Skeletal muscle tissue (tissue), 4 donors: Measurements from ENCODE around the gene PRAC1. TPM values are rescaled to one million over a fixed set of nuclear protein-coding genes. Genes with fewer than 3 reads are reported as not detected.
A peak's percentile ranks its signal among the peaks of the same experiment; 100 is the strongest.

Experiments used
- H3K27ac ChIP-seq: one replicate; pipeline ENCODE4 v1.7.0; 2013; ENCODE audit warnings: mild to moderate bottlenecking, low read depth, low read length, inconsistent platforms
- H3K27me3 ChIP-seq, 3 donors: one replicate each; pipeline ENCODE4 v1.7.0; 2013; ENCODE audit warnings: low read length in 3 of 3; ENCODE audit not compliant: control insufficient read depth in 3 of 3, insufficient read depth in 3 of 3
- H3K36me3 ChIP-seq, 3 donors: one replicate each; pipeline ENCODE4 v1.7.0; 2013; ENCODE audit warnings: low read length in 3 of 3; ENCODE audit not compliant: control insufficient read depth in 3 of 3, insufficient read depth in 3 of 3
- H3K4me1 ChIP-seq, 3 donors: one replicate each; pipeline ENCODE4 v1.7.0; 2013; ENCODE audit warnings: low read length in 3 of 3, mild to moderate bottlenecking in 3 of 3; ENCODE audit not compliant: control insufficient read depth in 3 of 3, insufficient read depth in 3 of 3
- H3K4me3 ChIP-seq, 3 donors: one replicate each; pipeline ENCODE4 v1.7.0; 2013; ENCODE audit warnings: low read length in 3 of 3
- H3K9ac ChIP-seq, 3 donors: one replicate each; pipeline ENCODE4 v1.7.0; 2013; ENCODE audit warnings: low read length in 3 of 3, mild to moderate bottlenecking in 3 of 3, moderate library complexity in 2 of 3, low read depth in 1 of 3
- H3K9me3 ChIP-seq, 3 donors: one replicate each; pipeline ENCODE4 v1.7.0; 2013; ENCODE audit warnings: low read length in 3 of 3; ENCODE audit not compliant: control insufficient read depth in 3 of 3
- total RNA-seq: library from RNA; depleted of rRNA; stranded (reverse); fragments of >200 nt; gene quantifications from one replicate; pipeline ENCODE4 v1.2.3, GENCODE V29; 2014
- donor health status: Osteomylitis.

Gene PRAC1
- total RNA-seq, 1 donor from 2014 or later, result not detected

DNA sequence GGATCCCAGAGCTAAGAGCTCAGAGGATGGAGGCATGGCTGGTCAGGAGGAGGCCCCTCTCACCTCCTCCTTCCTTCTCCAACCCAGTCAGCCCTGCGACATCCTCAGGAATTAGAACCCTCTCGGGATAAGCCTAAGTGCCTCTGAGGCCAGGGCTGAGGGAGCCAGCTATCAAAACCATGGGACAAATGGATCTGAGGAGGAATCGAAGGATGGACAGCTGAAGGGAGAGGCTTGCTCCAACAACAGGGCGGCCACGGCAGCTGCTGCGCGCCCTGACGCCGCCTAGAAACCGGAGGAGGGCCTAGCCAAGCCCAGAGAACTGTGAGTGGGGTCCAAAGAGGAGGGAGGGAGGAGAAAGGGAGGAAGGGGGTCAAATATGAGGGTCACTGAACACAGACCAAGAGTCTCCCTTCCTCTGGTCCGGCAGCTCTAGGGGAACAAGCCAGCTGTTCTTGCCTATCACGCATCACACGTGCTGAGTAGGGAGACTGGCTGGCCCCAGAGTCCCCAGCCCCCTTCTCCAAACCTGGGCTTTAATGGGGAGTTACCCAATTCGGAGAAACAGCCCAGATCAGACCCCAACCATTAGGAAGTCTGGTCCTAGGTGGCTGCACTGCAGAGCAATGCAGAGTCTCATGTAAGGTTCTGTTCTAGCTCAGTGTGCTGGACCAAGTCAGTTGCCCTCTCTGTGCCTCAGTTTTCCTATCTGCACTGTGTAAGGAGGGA is 12.2 kb upstream of the PRAC1 start:
- Histone ChIP-seq H3K27me3 (peaks cover 91 to 97% (median 94%) of the 10 kb centered on the region in 3 donors), H3K4me3 (no peak overlapping the region), H3K9ac (no peak overlapping the region)

DNA sequence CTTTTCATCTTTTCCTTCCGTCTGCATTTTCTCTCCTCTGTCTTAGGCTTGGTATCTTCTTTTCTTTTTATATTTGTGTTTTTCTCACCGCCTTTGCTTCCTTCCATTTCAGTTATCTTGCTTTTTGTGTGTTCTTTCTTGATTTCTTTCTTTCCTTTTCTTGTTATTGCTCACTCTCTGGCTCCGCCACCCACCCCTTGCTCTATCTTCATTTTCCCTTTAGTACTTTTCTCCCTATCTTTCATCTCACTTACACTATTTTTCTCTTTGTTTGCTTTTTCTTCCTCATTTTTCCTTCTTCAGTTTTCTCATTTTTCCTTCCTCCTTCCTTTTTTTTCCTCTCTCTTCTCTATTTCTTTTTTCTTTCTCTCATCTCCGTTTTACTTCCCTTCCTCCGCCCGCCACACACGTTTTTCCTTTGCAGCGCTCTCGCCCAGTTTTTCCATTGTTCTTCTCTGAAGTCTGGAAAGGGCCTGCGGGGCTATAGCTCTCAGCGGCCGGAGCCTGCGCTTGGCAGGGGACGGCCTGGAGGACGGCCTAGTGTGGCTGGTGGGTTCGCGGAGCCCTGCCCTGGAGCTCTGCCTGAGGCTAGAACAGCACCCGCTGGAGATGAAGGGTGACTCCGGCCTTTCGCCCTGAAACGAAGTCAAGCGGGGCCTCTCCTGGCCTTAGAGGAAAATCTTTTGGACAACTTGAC is 11.5 kb upstream of the PRAC1 start:
- H3K36me3 ChIP-seq, result no peaks in the 10 kb centered on the region
- H3K9ac ChIP-seq, result no peak overlapping the region
- H3K9me3 ChIP-seq, result no peaks in the 10 kb centered on the region
- no peak overlapping the region for H3K4me3 ChIP-seq
- no peak overlapping the region for H3K27ac ChIP-seq
- peaks cover 0 to 5% (median 4%) of the 10 kb centered on the region in 3 donors for H3K4me1 ChIP-seq
- peaks cover 90 to 97% (median 94%) of the 10 kb centered on the region in 3 donors for H3K27me3 ChIP-seq

More for the DNA sequence above, 12.2 kb upstream of the PRAC1 start:
- H3K36me3 ChIP-seq, result no peaks in the 10 kb centered on the region
- H3K4me1 ChIP-seq, result peaks cover 0 to under 1% (median under 1%) of the 10 kb centered on the region in 3 donors
- no peak overlapping the region for H3K27ac ChIP-seq
- no peaks in the 10 kb centered on the region for H3K9me3 ChIP-seq

DNA sequence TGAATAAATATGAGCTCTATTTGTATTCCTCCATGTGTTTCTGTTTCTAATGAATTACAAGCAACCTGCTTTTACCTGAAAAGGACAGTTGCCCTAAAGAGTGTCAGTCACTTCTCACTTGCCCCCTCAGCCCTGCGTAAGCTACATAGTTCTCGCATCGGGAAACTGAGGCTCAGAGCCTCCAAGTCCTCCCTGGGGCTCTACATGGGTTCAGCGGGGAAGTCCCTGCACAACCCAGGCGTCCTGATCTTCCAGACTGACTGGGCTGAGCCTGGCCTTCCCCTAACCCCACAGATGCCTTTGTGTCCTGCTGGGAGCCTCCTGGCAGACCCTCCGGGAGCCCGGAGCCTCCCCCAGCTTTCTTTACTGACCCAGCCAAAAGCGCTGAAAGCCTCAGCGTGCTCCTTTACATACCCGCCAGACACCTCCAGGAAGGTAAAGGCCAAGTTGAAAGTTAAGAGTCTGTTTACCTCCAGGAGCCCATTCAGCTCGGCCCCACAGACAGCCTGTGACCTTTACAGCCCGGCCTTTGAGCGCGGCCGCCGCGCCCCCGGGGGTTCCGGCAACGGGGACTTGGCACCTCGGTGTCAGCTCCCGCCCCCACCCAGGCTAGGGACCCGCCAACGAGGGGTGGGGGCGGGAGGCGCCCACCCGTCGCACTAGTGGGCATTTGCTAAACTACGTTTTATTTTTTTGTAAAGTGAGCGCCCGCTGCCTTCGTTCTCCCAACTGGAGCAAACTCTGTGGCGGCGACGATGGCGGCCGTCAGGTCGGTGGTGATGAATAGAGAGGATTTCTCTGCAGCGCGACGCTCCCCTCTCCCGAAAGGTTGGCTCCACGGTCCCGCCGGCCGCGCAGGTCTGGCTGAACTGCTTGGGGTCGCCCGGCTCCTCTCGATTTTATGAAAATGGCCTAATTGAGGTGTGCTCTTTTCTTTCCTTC is 10.6 kb upstream of the PRAC1 start:
- Histone ChIP-seq H3K4me1 (peaks cover 3 to 13% (median 4%) of the 10 kb centered on the region in 3 donors), H3K27ac (no peak overlapping the region), H3K27me3 (peaks cover 90 to 97% (median 94%) of the 10 kb centered on the region in 3 donors), H3K9ac (no peak overlapping the region), H3K9me3 (no peaks in the 10 kb centered on the region), H3K36me3 (no peaks in the 10 kb centered on the region), H3K4me3 (no peak overlapping the region)

DNA sequence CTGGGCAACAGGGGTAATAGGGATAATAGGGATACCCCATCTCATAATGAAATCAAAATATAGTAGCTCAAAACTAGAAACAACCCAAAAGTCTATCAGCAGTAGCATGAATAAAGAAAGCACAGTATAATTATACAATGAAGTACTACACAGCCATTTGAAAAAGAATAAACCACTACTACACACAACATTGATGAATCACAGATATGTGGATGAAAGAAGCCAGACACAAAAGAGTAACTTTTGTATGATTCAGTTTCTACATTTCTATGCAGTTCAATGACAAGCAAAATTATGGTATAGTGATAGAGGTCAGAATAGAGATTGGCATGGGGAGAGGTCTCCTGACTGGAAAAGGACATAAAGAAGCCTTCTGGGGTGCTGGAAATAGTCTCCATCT is 9.0 kb upstream of the PRAC1 start:
- Histone ChIP-seq H3K4me3 (no peak overlapping the region), H3K9ac (no peak overlapping the region), H3K27ac (no peak overlapping the region), H3K4me1 (peaks cover 3 to 18% (median 4%) of the 10 kb centered on the region in 3 donors), H3K9me3 (no peaks in the 10 kb centered on the region), H3K36me3 (no peaks in the 10 kb centered on the region), H3K27me3 (peaks cover 91 to 97% (median 96%) of the 10 kb centered on the region in 3 donors)

DNA sequence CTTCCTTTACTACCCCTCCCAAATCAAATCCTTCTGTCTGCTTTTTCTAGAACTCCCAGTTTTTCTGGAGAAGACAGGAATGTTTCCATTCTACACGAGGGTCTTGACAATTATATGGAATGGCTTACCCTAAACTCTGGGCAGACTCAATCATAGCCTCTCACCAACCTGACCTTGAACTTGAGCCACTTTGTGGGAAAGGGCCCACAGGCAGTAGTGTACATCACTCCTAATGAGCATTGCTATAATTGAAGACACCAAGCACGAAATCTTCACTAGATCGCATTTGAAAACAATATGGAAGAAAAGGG is 7.9 kb upstream of the PRAC1 start:
- Histone ChIP-seq H3K9me3 (no peaks in the 10 kb centered on the region), H3K27ac (no peak overlapping the region), H3K4me1 (peaks cover 3 to 23% (median 6%) of the 10 kb centered on the region in 3 donors), H3K36me3 (no peaks in the 10 kb centered on the region), H3K4me3 (no peak overlapping the region), H3K9ac (no peak overlapping the region), H3K27me3 (peaks cover 91 to 97% (median 96%) of the 10 kb centered on the region in 3 donors)

DNA sequence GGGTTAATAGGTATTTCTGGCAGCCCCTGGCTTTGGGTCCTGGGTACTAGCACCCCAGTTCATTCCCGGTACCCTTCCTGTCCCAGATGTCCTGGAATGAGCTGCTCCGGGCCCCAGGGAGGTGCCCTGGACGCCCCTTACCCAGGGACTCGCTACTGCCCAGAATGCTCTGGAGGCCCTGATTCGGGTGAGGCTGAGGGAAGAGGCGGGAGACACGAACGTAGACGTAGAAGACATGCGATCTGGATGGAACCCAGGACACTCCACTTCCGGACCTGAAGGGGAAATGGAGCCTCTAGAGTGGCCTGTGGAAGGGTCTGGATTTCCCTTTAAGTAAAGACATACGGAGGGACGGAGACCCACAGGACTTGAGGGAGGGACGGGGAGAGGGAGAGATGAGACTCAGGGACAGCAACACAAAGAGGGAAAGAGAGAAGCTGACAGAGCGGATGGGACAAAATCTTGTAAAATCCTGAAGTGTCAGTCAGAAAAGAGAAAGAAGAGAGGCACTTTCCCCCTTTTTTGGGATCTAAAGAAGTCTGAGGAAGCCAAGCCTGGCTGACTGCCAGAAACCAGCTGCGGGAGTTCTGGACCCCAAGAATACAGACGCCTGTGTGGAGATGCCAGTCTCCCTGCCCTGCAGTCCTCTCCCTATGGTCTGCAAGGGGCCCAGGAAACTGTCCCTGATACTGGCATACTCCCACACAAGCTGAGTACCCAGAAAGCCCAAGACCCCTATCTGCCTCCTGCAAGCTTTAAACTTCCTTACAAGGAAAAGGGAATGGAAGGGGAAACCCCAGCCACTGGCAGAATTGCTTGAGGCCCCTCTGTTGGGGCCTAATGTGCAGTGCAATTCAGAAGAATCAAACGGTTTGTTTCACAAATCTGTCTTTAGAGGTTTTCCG is 7.3 kb upstream of the PRAC1 start:
- no peak overlapping the region for H3K9ac ChIP-seq
- no peaks in the 10 kb centered on the region for H3K36me3 ChIP-seq
- no peak overlapping the region for H3K27ac ChIP-seq
- peaks cover 91 to 97% (median 96%) of the 10 kb centered on the region in 3 donors for H3K27me3 ChIP-seq
- peaks cover 9 to 29% (median 10%) of the 10 kb centered on the region in 3 donors for H3K4me1 ChIP-seq
- H3K9me3 ChIP-seq, result no peaks in the 10 kb centered on the region
- no peak overlapping the region for H3K4me3 ChIP-seq

DNA sequence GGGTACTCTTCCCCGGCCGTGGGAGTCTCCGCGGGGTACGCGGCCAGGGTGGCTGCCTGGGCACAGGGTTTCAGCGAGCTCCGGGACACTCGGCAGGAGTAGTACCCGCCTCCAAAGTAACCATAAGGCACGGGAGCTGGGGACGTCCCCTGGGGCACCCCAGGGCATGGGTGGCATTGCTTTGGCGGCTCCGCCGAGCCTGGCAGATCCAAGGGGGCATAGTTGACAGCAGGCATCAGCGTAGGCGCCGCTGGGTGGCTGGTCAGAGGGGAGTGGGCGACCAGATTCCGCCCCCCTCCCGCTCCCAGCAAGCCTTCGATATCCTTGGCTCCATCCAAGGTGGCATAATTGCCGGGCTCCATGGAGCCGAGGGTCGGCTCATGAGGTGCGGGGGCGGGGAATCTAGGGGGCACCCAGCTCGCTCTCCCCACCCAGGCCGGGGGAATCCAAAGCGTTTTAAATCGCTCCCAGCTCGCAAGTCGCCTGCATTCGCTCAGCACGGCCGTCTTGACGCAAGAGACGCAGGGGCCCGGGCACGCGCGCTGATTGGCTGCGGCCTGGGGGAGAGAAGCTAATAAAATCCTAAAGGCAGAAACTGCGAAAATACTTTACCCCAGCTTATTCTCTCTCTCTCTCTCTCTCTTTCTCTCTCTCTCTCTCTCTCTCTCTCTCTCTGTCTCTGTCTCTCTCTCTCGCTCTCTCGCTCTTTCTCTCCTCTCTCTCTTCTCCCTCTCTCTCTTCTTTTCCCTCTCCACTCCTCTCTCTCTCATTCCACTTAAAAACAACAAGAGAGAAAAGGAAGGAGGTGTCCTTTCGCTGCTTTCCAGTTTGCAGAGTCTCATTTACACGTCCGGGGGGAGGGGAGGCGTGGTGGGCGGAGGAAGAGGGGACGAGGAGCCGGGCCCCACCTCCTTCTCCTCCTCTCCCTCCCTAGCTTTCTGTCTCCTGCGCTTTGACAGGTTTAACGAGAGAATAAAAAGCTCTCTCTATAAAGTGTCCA is 6.2 kb upstream of the PRAC1 start, which contains the start of gene HOXB13:
Gene HOXB13 (minus strand): TSS at position 519 of the 1,000 bp plus-strand sequence. CDS start 157 bp downstream, at position 362.
- no peaks in the 10 kb centered on the region for H3K9me3 ChIP-seq
- no peaks in the 10 kb centered on the region for H3K36me3 ChIP-seq
- peak within 1 kb of the TSS in 1 of 3 donors; percentile 45 for H3K9ac ChIP-seq
- peaks cover 91 to 97% (median 96%) of the 10 kb centered on the region in 3 donors for H3K27me3 ChIP-seq
- peak within 1 kb of the TSS; percentile 30 to 54 (median 43) for H3K4me3 ChIP-seq
- H3K4me1 ChIP-seq, result peaks cover 10 to 33% (median 13%) of the 10 kb centered on the region in 3 donors
- H3K27ac ChIP-seq, result no peak within 1 kb of the TSS

DNA sequence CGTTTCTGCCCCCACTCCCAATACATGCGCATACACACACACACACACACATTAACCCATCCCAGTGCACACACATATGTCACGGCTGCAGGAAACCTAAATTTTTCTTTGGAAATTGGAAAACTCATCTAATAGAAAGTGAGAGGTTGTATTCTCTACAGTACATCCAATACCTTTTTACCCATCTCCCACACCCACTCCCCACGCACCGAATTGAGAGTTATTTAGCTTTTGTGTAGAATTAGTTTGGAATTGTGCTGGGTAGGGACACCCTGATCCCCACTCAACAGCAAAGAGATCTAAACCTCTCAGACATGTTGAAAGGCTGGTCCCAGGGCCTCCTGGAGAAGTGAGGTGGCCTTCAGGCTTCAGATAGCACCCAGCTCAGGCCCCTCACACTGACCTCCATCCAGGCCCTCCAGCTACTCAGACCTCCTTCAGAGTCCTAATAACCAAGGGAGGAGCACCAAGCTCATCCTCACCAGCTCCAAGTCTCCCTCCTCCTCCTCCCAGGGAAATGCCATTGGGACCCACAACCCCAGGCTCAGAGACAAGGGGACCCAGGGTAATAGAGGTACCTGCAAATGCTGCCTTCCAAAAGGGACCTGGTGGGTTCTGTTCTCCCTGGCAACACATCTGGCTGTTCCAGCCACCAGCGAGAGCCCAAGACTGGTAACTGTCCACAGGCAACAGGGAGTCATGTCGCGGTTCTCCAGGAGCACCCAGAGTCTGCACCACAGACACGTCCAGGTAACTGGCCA is 5.3 kb upstream of the PRAC1 start:
- H3K27ac ChIP-seq, result no peak overlapping the region
- H3K4me3 ChIP-seq, result peak overlapping the region in 1 of 3 donors; percentile 54
- peaks cover 91 to 96% (median 96%) of the 10 kb centered on the region in 3 donors for H3K27me3 ChIP-seq

More for the DNA sequence above, 5.3 kb upstream of the PRAC1 start:
- Histone ChIP-seq H3K36me3 (no peaks in the 10 kb centered on the region), H3K9me3 (no peaks in the 10 kb centered on the region), H3K9ac (no peak overlapping the region), H3K4me1 (peaks cover 10 to 33% (median 13%) of the 10 kb centered on the region in 3 donors)
